Heart left ventricle (tissue), 16 donors: ENCODE results near the gene WDCP. TPM values are rescaled to one million over a fixed set of nuclear protein-coding genes. Genes with fewer than 3 reads are reported as not detected.
A peak's percentile ranks its signal among the peaks of the same experiment; 100 is the strongest.

Experiments used
- ATAC-seq, 4 donors: fragments of 200-7000 bp; cut with Tn5 transposase; one replicate each; pipeline ENCODE4 v1.9.1; 2020 to 2022; ENCODE audit warnings: moderate library complexity in 4 of 4, mild to moderate bottlenecking in 3 of 4, moderate number of reproducible peaks in 1 of 4
- DNase-seq, 5 donors: peaks; one replicate each; pipeline ENCODE4 v3.0.0-alpha.2; 2020
- H3K27ac ChIP-seq, 12 donors: fragments of 200-600 bp; sonication (generic) in 4 of 12; one replicate each; pipeline versions ENCODE4 v1.5.0 to v1.8.0; 2016 to 2022; ENCODE audit warnings: mild to moderate bottlenecking in 2 of 12
- H3K27me3 ChIP-seq, 9 donors: fragments of 200-600 bp; sonication (generic) in 2 of 9; one replicate each; pipeline versions ENCODE4 v1.5.1 to v1.8.0; 2016 to 2022; ENCODE audit warnings: mild to moderate bottlenecking in 3 of 9
- H3K36me3 ChIP-seq, 9 donors: fragments of 200-600 bp; sonication (generic) in 2 of 9; one replicate each; pipeline versions ENCODE4 v1.5.0 to v1.8.0; 2018 to 2022; ENCODE audit warnings: mild to moderate bottlenecking in 2 of 9
- H3K4me1 ChIP-seq, 12 donors: fragments of 200-600 bp; sonication (generic) in 4 of 12; one replicate each; pipeline versions ENCODE4 v1.5.0 to v1.8.0; 2016 to 2022; ENCODE audit warnings: mild to moderate bottlenecking in 3 of 12
- H3K4me3 ChIP-seq, 12 donors: fragments of 200-600 bp; sonication (generic) in 4 of 12; one replicate each; pipeline versions ENCODE4 v1.5.0 to v1.8.0; 2017 to 2022; ENCODE audit warnings: mild to moderate bottlenecking in 9 of 12, moderate library complexity in 4 of 12
- H3K9me3 ChIP-seq, 12 donors: fragments of 200-600 bp; sonication (generic) in 4 of 12; one replicate each; pipeline versions ENCODE4 v1.5.0 to v1.8.0; 2016 to 2022; ENCODE audit warnings: mild to moderate bottlenecking in 1 of 12
- POLR2A ChIP-seq, 2 donors: fragments of 450-650 bp; IDR thresholded peaks; one replicate each; pipeline ENCODE4 v1.6.1; 2017; ENCODE audit warnings: antibody characterized with exemption in 2 of 2, mild to moderate bottlenecking in 2 of 2, moderate library complexity in 2 of 2
- WGBS, 4 donors: extraction: QIAGEN DNeasy Blood & Tissue Kit in 2 of 4; methylation state at CpG; one replicate each; pipeline versions ENCODE4 v1.1.5 to v1.1.7; 2013 to 2018; 5-methylcytosine and 5-hydroxymethylcytosine counted together
- intact Hi-C, 10 donors: fragments of 100-400 bp; cut with DNase I; formaldehyde crosslinking; loops; one replicate each; pipeline versions ENCODE4 v1.11.1 to v1.14.2; 2022
- polyA plus RNA-seq, 2 donors: library from polyadenylated mRNA; stranded (reverse); fragments of 200-250 nt; gene quantifications; one replicate each; pipeline ENCODE4 v1.2.3, GENCODE V29; 2013
- total RNA-seq, 9 donors: library from RNA; depleted of rRNA in 2 of 9; stranded (reverse); fragments of >200 nt in 2 of 9; fragmentation: NEBNext Ultra II Directional in 3 of 9; extraction: Animal tissue kit (Norgen Biotek cat#: 25700) in 3 of 9; gene quantifications; one replicate each; pipeline versions ENCODE4 v1.1.0 to v1.2.4, GENCODE V29; 2016 to 2023
- TF ChIP-seq, protein P1 (sequence below), 12 donors: fragments of 200-600 bp; sonication (generic) in 4 of 12; IDR thresholded peaks; one replicate each; pipeline versions ENCODE4 v1.5.0 to v1.8.0; 2018 to 2022; ENCODE audit warnings: antibody characterized with exemption in 12 of 12, mild to moderate bottlenecking in 5 of 12
- donor health status: ischemic (EF 13 %, LVEDD 7.1; RV severe dilation, severe dysfunction).
- donor health status: healthy with polysubstance abuse.
- donor health status: DM: no; HTN: yes; CAD: no.
- donor health status: DM: no; HTN: no; CAD: no.
- donor health status: ischemic (EF 25% LVEDD 6.9; RV normal size, moderate dysfunction).
- donor health status: ischemic (EF 25% LVEDD 5.7; RV mildly dilated, moderate dysfunction).
- donor health status: healthy.
- donor health status: DM: yes; HTN: yes; CAD: no.
- donor health status: ischemic (EF 35%, LVEDD 5.7; RV mildly dilated, moderate dysfunction).
- donor health status: nonischemic (EF 11% LVEDD 7.7; RV severe dilation, severe dysfunction).
- donor health status: DM: yes; HTN: yes; CAD: no.
- donor health status: PGD.
- donor health status: ischemic (EF 29% LVEDD 5.4; RV normal size, mild dysfunction).
- donor health status: nonischemic (EF 23%, LVEDD 6.1; RV moderate dilation, normal function).

The WDCP gene
- total and polyA plus RNA-seq, 11 donors, result 1.9 to 9.8 (median 5.9) TPM

DNA sequence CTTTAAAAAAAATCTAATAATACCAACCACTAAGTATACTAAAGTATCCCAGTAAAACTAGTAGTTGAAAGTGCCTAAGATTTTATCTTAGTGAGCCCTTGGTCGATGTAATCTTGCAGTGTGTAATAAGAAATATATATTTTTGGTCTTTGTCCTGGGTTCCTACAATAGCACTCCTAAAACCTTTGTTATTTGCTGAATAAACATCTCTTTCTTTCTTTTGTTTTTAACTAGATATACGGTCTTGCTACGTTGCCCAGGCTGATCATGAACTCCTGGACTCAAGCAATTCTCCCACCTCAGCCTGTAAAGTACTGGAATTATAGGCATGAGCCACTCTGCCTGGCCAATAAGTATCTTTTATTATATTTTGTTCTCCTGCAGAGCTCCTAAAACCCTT lies 39.8 kb upstream of the WDCP start:
- no peak overlapping the region for H3K4me3 ChIP-seq
- WGBS, 4 donors, result 89 to 92% (median 90%) methylated on average over 3 of the region's 3 CpGs
- TF ChIP-seq POLR2A (IDR thresholded peaks at IDR 0.05), result no peak
- TF ChIP-seq, protein P1, sequence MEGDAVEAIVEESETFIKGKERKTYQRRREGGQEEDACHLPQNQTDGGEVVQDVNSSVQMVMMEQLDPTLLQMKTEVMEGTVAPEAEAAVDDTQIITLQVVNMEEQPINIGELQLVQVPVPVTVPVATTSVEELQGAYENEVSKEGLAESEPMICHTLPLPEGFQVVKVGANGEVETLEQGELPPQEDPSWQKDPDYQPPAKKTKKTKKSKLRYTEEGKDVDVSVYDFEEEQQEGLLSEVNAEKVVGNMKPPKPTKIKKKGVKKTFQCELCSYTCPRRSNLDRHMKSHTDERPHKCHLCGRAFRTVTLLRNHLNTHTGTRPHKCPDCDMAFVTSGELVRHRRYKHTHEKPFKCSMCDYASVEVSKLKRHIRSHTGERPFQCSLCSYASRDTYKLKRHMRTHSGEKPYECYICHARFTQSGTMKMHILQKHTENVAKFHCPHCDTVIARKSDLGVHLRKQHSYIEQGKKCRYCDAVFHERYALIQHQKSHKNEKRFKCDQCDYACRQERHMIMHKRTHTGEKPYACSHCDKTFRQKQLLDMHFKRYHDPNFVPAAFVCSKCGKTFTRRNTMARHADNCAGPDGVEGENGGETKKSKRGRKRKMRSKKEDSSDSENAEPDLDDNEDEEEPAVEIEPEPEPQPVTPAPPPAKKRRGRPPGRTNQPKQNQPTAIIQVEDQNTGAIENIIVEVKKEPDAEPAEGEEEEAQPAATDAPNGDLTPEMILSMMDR (IDR thresholded peaks at IDR 0.05), result no peak
- no peaks in the 10 kb centered on the region for H3K9me3 ChIP-seq
- no peaks in the 10 kb centered on the region for H3K27me3 ChIP-seq
- peaks cover 0 to 27% (median 13%) of the 10 kb centered on the region in 12 donors for H3K4me1 ChIP-seq
- ATAC-seq (no peak), DNase-seq (no peak)
- intact Hi-C loops, result loop anchor here in 4 of 10 donors (5.0 to 10.0 kb wide), 4 partner anchors 35 to 262 kb away; partner anchors contain the start of genes FAM228B (in 1 of the 4) and PFN4 (in 1 of the 4)
- no peak overlapping the region for H3K27ac ChIP-seq
- peaks cover 0 to 30% (median 14%) of the 10 kb centered on the region in 9 donors for H3K36me3 ChIP-seq

DNA sequence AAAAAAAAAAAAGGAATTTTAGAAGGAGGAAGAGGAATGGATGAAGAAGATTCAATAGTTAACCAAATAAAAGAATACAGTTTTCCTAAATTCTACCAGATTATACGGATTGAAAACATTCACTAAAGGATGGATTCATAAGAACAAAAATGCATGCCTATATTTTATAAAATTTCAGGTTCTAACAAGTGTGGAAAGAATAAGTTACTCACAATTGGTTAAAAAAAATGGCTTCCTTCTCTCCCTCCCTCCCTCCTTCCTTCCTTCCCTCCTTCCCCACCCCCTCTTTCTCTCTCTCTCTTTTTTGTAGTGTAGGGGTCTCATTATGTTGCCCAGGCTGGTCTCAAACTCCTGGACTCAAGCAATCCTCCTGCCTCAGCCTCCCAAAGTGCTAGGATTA lies 39.0 kb upstream of the WDCP start:
- Histone ChIP-seq H3K9me3 (no peaks in the 10 kb centered on the region), H3K27ac (no peak overlapping the region), H3K27me3 (no peaks in the 10 kb centered on the region), H3K4me3 (no peak overlapping the region), H3K36me3 (peaks cover 0 to 36% (median 19%) of the 10 kb centered on the region in 9 donors), H3K4me1 (peaks cover 0 to 27% (median 13%) of the 10 kb centered on the region in 12 donors)
- WGBS, 4 donors, result 86 to 93% (median 91%) methylated on average over 1 of the region's 1 CpG
- DNase-seq (no peak), ATAC-seq (no peak)
- intact Hi-C loops, result loop anchor here in 4 of 10 donors (5.0 to 10.0 kb wide), 4 partner anchors 36 to 261 kb away; partner anchors contain the start of genes FAM228B (in 1 of the 4) and PFN4 (in 1 of the 4)
- TF ChIP-seq, protein P1 (IDR thresholded peaks at IDR 0.05), result no peak
- TF ChIP-seq POLR2A (IDR thresholded peaks at IDR 0.05), result no peak

DNA sequence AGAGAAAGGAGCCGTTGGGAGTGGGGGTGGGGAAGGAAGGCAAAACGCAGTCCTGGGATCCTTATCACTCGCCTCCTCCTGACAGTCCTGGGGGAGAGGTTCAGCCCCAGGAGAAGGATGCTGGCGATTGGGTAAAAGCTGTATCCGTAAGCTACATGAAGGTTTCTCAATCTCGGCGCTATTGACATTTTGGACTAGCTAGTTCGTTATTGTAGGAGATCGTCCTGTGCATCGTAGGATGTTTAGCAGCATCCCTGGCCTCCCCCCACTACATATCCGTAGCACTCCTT lies 38.0 kb upstream of the WDCP start:
- ATAC-seq, result peak in 1 of 4 donors; percentile 5
- Histone ChIP-seq H3K9me3 (no peaks in the 10 kb centered on the region), H3K27ac (peak overlapping the region; percentile 85 to 98 (median 92)), H3K4me3 (peak overlapping the region; percentile 34 to 81 (median 69)), H3K36me3 (peaks cover 0 to 46% (median 30%) of the 10 kb centered on the region in 9 donors), H3K27me3 (no peaks in the 10 kb centered on the region), H3K4me1 (peaks cover 0 to 27% (median 13%) of the 10 kb centered on the region in 12 donors)
- TF ChIP-seq, protein P1 (IDR thresholded peaks at IDR 0.05), result no peak
- no peak for TF ChIP-seq POLR2A (IDR thresholded peaks at IDR 0.05)
- DNase-seq, result no peak
- WGBS, 4 donors, result 11 to 22% (median 14%) methylated on average over 11 of the region's 11 CpGs
- intact Hi-C loops, result loop anchor here in 8 of 10 donors (2.0 to 10.0 kb wide), 7 partner anchors 37 to 262 kb away; partner anchors contain the start of genes FAM228B (in 5 of the 8), PFN4 (in 5 of the 8) and ATAD2B (in 1 of the 8)

DNA sequence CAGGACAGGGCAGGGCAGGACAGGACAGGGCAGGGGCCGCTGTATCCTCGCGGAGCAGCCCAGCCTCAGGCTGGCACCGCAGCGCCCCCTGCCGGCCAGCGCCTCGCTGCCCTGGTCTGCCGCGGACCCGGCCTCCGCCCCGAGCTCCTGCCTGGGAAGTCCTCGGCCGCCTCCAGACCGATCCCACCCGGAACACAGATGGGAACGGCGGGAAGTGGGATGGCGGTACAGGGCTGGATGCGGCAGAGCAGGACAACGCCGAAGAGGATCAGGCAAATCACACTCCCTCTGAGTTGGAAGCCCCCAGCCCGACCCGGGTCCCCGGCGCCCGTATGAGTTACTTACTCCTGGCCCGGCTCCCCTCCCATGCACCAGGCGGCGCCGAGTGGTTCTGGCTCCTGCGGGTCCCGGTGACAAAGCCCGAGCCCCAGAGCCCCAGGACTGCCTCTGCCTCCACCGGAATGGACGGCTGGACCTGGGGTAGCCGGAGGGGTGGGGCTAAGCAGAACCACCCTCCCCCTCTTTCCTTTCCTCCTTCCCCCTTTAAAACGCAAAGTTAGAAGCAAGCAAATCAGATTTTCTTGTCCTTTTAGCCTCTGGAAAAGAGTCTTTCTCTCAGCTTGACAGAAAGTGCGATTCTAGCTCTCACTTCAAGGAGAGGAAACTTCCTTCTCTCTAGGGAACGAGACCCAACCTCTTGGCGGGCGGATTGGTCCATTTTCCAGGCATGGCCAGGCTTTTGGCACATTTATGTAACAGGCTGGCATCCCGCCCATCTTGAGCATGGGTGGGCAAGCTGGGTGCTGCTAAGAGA lies 37.4 kb upstream of the WDCP start, which contains the start of gene TP53I3:
Gene TP53I3 (minus strand): TSS at position 449 of the 814 bp plus-strand sequence. CDS start 508 bp downstream, outside the sequence.
- H3K4me1 ChIP-seq, result peaks cover 0 to 27% (median 13%) of the 10 kb centered on the region in 12 donors
- H3K27ac ChIP-seq, result peak within 1 kb of the TSS; percentile 85 to 98 (median 92)
- no peaks in the 10 kb centered on the region for H3K27me3 ChIP-seq
- DNase-seq (peak; percentile 88 to 95 (median 91)), ATAC-seq (peak; percentile 94 to 97 (median 96))
- intact Hi-C loops, result loop anchor here in 8 of 10 donors (1.0 to 10.0 kb wide), 12 partner anchors 37 to 262 kb away; partner anchors contain the start of genes ATAD2B (in 5 of the 8), FAM228B (in 5 of the 8), PFN4 (in 5 of the 8) and FKBP1B (in 1 of the 8)
- peak within 1 kb of the TSS; percentile 34 to 81 (median 69) for H3K4me3 ChIP-seq
- 0 to 1% (median 0%) methylated on average over 17 to 44 of the region's 44 CpGs for WGBS, 4 donors
- H3K9me3 ChIP-seq, result no peaks in the 10 kb centered on the region
- TF ChIP-seq, protein P1 (IDR thresholded peaks at IDR 0.05), result peak; percentile 93 to 99 (median 96)
- peak in 1 of 2 donors; percentile 49 for TF ChIP-seq POLR2A (IDR thresholded peaks at IDR 0.05)
- H3K36me3 ChIP-seq, result peaks cover 0 to 48% (median 35%) of the 10 kb centered on the region in 9 donors
